Lower leg skin (tissue), 4 donors: ENCODE measurements around the gene LIX1L. TPM values are rescaled to one million over a fixed set of nuclear protein-coding genes. Genes with fewer than 3 reads are reported as not detected.
A peak's percentile ranks its signal among the peaks of the same experiment; 100 is the strongest.
"Not testable (repeated sequence)": the region's sequence is repeated elsewhere in the genome, so short reads cannot be mapped to it uniquely, and the experiment has no call there.

Experiments used
- DNase-seq, 2 donors: peaks; one replicate each; pipeline ENCODE4 v3.0.0-alpha.2; 2019; ENCODE audit warnings: low spot score in 2 of 2
- H3K4me3 ChIP-seq: fragments of 200-600 bp; sonication (generic); 2 replicates; pipeline ENCODE4 v1.5.1; 2017; ENCODE audit warnings: mild to moderate bottlenecking, low read depth; ENCODE audit not compliant: poor library complexity, severe bottlenecking
- POLR2A ChIP-seq, 2 donors: fragments of 450-650 bp; IDR thresholded peaks; one replicate each; pipeline ENCODE4 v1.6.1; 2016 to 2017; ENCODE audit warnings: antibody characterized with exemption in 2 of 2, mild to moderate bottlenecking in 1 of 2, moderate library complexity in 1 of 2
- WGBS, 2 donors: methylation state at CpG; one replicate each; pipeline ENCODE4 v1.1.5; 2018; 5-methylcytosine and 5-hydroxymethylcytosine counted together
- intact Hi-C: fragments of 100-400 bp; cut with DNase I; formaldehyde crosslinking; loops from one replicate; pipeline ENCODE4 v1.15.0; 2023; ENCODE audit warnings: low total_unique reads
- total RNA-seq, 4 donors: library from RNA; depleted of rRNA; stranded (reverse); fragments of >200 nt; gene quantifications; one replicate each; pipeline ENCODE4 v1.1.0, GENCODE V29; 2016
- TF ChIP-seq, protein P1 (sequence below), 3 donors: fragments of 450-650 bp; IDR thresholded peaks; one replicate each; pipeline ENCODE4 v1.5.1; 2016; ENCODE audit warnings: antibody characterized with exemption in 3 of 3, mild to moderate bottlenecking in 3 of 3, moderate library complexity in 2 of 3

The LIX1L gene
- total RNA-seq, 4 donors from 2014 or later: 4.6 to 14.2 (median 7.7) TPM

DNA sequence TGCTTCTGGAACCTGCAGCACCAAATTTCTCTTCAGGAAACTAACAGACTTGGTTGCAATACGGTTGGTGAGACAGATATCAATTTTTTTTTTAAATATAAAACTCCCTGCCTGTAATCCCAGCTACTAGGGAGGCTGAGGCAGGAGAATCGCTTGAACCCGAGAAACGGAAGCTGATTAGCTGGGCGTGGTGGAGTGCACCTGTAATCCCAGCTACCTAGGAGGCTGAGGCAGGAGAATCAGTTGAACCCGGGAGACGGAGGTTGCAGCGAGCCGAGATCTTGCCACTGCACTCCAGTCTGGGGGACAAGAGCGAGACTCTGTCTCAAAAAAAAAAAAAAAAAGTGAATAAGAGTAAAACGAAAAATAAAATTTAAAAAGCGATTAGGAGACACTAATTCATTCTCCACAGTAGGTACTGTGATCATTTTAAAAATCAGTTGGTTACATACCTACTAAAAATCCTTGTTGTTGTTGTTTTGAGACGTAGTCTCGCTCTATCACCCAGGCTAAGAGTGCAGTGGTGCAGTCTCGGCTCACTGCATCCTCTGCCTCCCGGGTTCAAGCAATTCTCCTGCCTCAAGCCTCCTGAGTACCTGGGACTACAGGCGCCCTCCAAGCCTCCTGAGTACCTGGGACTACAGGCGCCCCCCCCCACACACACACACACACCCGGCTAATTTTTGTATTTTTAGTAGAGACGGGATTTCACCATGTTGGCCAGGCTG lies 29.7 kb downstream of the LIX1L start:
- TF ChIP-seq POLR2A (IDR thresholded peaks at IDR 0.05): no peak
- TF ChIP-seq, protein P1, sequence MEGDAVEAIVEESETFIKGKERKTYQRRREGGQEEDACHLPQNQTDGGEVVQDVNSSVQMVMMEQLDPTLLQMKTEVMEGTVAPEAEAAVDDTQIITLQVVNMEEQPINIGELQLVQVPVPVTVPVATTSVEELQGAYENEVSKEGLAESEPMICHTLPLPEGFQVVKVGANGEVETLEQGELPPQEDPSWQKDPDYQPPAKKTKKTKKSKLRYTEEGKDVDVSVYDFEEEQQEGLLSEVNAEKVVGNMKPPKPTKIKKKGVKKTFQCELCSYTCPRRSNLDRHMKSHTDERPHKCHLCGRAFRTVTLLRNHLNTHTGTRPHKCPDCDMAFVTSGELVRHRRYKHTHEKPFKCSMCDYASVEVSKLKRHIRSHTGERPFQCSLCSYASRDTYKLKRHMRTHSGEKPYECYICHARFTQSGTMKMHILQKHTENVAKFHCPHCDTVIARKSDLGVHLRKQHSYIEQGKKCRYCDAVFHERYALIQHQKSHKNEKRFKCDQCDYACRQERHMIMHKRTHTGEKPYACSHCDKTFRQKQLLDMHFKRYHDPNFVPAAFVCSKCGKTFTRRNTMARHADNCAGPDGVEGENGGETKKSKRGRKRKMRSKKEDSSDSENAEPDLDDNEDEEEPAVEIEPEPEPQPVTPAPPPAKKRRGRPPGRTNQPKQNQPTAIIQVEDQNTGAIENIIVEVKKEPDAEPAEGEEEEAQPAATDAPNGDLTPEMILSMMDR (IDR thresholded peaks at IDR 0.05): no peak
- peak overlapping the region; percentile 42 for H3K4me3 ChIP-seq
- WGBS, 2 donors: 61 to 63% methylated on average over 20 of the region's 20 CpGs
- intact Hi-C loops: no loop called here
- DNase-seq: no peak

DNA sequence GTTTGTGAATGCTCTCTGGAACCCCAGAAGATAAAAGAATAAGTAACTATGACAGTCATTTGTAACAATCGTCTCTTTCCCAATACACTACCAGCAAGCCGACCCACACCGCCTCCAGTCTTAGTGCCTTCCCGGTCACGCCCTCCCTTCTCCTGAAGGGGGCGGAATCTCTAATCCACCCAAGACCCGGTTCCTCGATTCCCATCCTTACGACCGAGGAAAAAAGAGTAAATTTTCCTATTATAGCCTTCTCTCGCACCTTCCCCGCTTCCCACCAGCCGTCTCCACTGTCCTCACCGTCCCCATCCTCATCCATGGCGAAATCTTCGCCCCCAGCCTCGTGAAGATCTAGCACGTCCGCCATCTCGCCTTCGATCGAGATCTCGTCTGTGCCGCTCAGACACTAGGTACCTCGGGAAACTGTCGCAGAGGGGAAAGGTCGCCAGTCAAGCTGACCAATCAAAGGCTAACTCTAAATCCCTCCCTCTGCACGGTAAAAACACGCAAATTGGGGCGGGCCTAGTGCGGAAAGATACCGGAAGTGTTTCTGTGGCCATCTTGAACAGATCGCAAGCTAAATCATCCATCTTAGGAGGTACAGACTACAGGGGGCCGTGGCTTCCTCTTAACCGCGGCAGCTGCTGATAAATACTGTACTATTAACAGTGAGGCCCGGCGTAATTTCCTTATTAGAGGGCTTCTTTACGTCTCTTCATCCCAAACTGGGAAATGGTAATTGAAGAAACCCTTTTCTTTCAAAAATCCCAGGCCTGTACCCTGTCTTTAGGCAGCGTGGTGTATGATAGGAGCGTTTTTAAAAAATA lies 30.5 kb downstream of the LIX1L start, which contains the start of gene RBM8A:
TSS of gene RBM8A (minus strand) at position 422 of the 824 bp plus-strand sequence. CDS start at position 364, 58 bp downstream.
- TF ChIP-seq POLR2A (IDR thresholded peaks at IDR 0.05): peak in 1 of 2 donors; percentile 96
- TF ChIP-seq, protein P1 (IDR thresholded peaks at IDR 0.05): peak in 1 of 3 donors; percentile 76
- peak within 1 kb of the TSS; percentile 51 for H3K4me3 ChIP-seq
- 0 to 1% methylated on average over 41 of the region's 41 CpGs for WGBS, 2 donors
- peak; percentile 98 to 99 for DNase-seq
- intact Hi-C loops: no loop called here

DNA sequence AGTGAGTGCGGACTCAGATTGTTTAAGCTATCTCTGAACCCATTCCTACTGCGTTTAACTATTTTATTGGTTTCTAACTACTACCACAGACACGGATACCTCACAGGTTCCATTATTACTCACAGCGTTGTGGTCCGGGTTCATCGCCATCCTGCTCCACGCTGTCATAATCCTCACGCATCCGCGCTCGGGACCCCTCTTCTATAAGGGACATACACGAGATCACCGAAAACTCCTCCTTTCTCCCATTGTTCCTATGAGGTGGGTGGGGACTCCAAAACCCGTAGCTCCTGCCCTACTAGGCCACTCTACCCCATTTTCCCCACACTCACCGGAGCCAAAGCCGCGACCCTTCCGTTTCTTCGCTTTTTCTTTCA lies 31.1 kb downstream of the LIX1L start:
- no peak for DNase-seq
- TF ChIP-seq, protein P1 (IDR thresholded peaks at IDR 0.05): no peak
- no peak for TF ChIP-seq POLR2A (IDR thresholded peaks at IDR 0.05)
- WGBS, 2 donors: 5% methylated on average over 19 of the region's 19 CpGs
- peak overlapping the region; percentile 51 for H3K4me3 ChIP-seq
- intact Hi-C loops: no loop called here

DNA sequence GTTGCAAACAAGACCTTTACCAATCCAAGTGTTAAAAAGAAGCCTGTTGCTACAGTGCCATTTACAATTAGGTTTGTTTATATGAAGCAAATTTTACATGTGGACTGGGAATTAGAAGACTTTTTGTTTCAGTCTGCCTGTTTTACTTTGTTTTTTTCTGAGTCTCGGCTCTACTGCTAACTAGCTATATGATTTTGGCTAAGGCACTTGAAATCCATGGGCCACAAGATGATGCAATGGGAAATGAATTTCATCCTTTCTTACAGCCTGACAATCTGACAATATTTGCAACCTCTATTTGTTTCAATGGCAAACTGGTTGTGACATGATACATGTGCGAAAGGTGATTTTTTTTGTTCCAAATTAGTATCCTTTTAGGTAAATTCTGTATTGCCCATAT lies 35.6 kb downstream of the LIX1L start:
- TF ChIP-seq POLR2A (IDR thresholded peaks at IDR 0.05): no peak
- TF ChIP-seq, protein P1 (IDR thresholded peaks at IDR 0.05): no peak
- no peak overlapping the region for H3K4me3 ChIP-seq
- DNase-seq: no peak
- WGBS, 2 donors: 68 to 71% methylated on average over 2 of the region's 2 CpGs
- intact Hi-C loops: no loop called here

DNA sequence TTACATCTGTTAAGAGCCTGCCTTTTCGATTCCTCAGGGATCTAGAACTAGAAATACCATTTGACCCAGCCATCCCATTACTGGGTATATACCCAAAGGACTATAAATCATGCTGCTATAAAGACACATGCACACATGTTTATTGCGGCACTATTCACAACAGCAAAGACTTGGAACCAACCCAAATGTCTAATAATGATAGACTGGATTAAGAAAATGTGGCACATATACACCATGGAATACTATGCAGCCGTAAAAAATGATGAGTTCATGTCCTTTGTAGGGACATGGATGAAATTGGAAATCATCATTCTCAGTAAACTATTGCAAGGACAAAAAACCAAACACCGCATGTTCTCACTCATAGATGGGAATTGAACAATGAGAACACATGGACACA lies 37.5 kb downstream of the LIX1L start:
- H3K4me3 ChIP-seq, DNase-seq, intact Hi-C loops: not testable (repeated sequence)
- WGBS, 2 donors: 90 to 92% methylated on average over 3 of the region's 4 CpGs
